SK-N-SH (cell line): ENCODE measurements around the gene TRIM5. TPM values are rescaled to one million over a fixed set of nuclear protein-coding genes. Genes with fewer than 3 reads are reported as not detected.
"Not testable (repeated sequence)": the region's sequence is repeated elsewhere in the genome, so short reads cannot be mapped to it uniquely, and the experiment has no call there.

Source experiments
- CTCF ChIA-PET: fragments of 300-600, 350-600 bp; formaldehyde crosslinking; extraction: SDS; loops from one replicate; lab custom pipeline; 2021; lab: Yijun Ruan, JAX
- POLR2A ChIA-PET: fragments of 350-600 bp; sonication (Branson Sonifier 250); formaldehyde crosslinking; extraction: SDS; loops from one replicate; lab custom pipeline; 2020; ENCODE audit warnings: antibody characterized with exemption, inconsistent platforms; lab: Yijun Ruan, JAX
- DNase-seq: peaks from one replicate; pipeline ENCODE4 v3.0.0; 2012
- H2AFZ ChIP-seq: fragments of 200-600 bp; sonication (generic); 2 replicates; pipeline ENCODE4 v1.8.1; 2016; ENCODE audit warnings: antibody characterized with exemption, mild to moderate bottlenecking, low read depth
- H3F3A ChIP-seq: fragments of 200-600 bp; sonication (generic); replicated peaks from 2 replicates; pipeline ENCODE3; 2016; ENCODE audit warnings: antibody characterized with exemption, mild to moderate bottlenecking; ENCODE audit not compliant: insufficient read depth
- H3K27ac ChIP-seq, 2 experiments: fragments of 200-500 bp in 1 of 2; fragments of 200-600 bp in 1 of 2; sonication (Bioruptor generic) in 1 of 2; sonication (generic), shearing (Covaris generic) in 1 of 2; 2 replicates each; pipeline versions ENCODE4 v1.5.1 to v1.6.1; 2014 to 2016; ENCODE audit warnings: low read depth in 2 of 2, inconsistent platforms in 1 of 2, low read length in 1 of 2, mild to moderate bottlenecking in 1 of 2, mixed read lengths in 1 of 2
- H3K27me3 ChIP-seq: fragments of 200-600 bp; sonication (generic), shearing (Covaris generic); 2 replicates; pipeline ENCODE4 v1.6.1; 2016; ENCODE audit warnings: mixed run types; ENCODE audit not compliant: insufficient read depth
- H3K36me3 ChIP-seq, 2 experiments: fragments of 200-500 bp in 1 of 2; fragments of 200-600 bp in 1 of 2; sonication (Bioruptor generic) in 1 of 2; sonication (generic) in 1 of 2; replicated peaks in 1 of 2; 2 replicates each; pipeline versions ENCODE3 to v1.5.1; 2014 to 2016; ENCODE audit warnings: low read length in 1 of 2, mild to moderate bottlenecking in 1 of 2; ENCODE audit not compliant: insufficient read depth in 2 of 2, control insufficient read depth in 1 of 2
- H3K4me1 ChIP-seq, 2 experiments: fragments of 200-500 bp in 1 of 2; fragments of 200-600 bp in 1 of 2; sonication (Bioruptor generic) in 1 of 2; sonication (generic), shearing (Covaris generic) in 1 of 2; 2 replicates each; pipeline versions ENCODE4 v1.5.1 to v1.6.1; 2014 to 2016; ENCODE audit warnings: low read depth in 1 of 2, low read length in 1 of 2, mixed run types in 1 of 2; ENCODE audit not compliant: insufficient read depth in 2 of 2, control insufficient read depth in 1 of 2
- H3K4me2 ChIP-seq: fragments of 200-600 bp; sonication (generic), shearing (Covaris generic); 2 replicates; pipeline ENCODE4 v1.6.1; 2017; ENCODE audit warnings: mixed run types
- H3K4me3 ChIP-seq, 2 experiments: fragments of 200-500 bp in 1 of 2; fragments of 200-600 bp in 1 of 2; sonication (Bioruptor generic) in 1 of 2; sonication (generic), shearing (Covaris generic) in 1 of 2; 2 replicates each; pipeline versions ENCODE4 v1.5.1 to v1.8.1; 2014 to 2016; ENCODE audit warnings: low read depth in 2 of 2, inconsistent platforms in 1 of 2, low read length in 1 of 2, mild to moderate bottlenecking in 1 of 2, mixed read lengths in 1 of 2, moderate library complexity in 1 of 2
- H3K79me2 ChIP-seq: fragments of 200-600 bp; sonication (generic); 2 replicates; pipeline ENCODE4 v1.8.1; 2017; ENCODE audit warnings: mild to moderate bottlenecking; ENCODE audit not compliant: insufficient read depth
- H3K9ac ChIP-seq: fragments of 200-600 bp; sonication (generic); 2 replicates; pipeline ENCODE4 v1.6.1; 2017; ENCODE audit warnings: mixed run types
- H3K9me2 ChIP-seq: fragments of 200-600 bp; sonication (generic); 2 replicates; pipeline ENCODE4 v1.6.1; 2017; ENCODE audit warnings: mixed run types
- H3K9me3 ChIP-seq: fragments of 200-600 bp; sonication (generic); 2 replicates; pipeline ENCODE4 v1.6.1; 2017; ENCODE audit warnings: mixed run types, mild to moderate bottlenecking, moderate library complexity
- H4K20me1 ChIP-seq: fragments of 200-600 bp; sonication (generic); 2 replicates; pipeline ENCODE4 v1.6.1; 2017; ENCODE audit warnings: mild to moderate bottlenecking, mixed run types; ENCODE audit not compliant: insufficient read depth
- CHD2 ChIP-seq: fragments of 150-350 bp; IDR thresholded peaks from 2 replicates; pipeline ENCODE4 v1.6.1; 2018; ENCODE audit warnings: low read length; ENCODE audit not compliant: partially characterized antibody
- EP300 ChIP-seq, 2 experiments: IDR thresholded peaks; 2 replicates each; pipeline versions ENCODE4 v1.4.0 to v1.6.1; 2012; ENCODE audit warnings: borderline replicate concordance in 1 of 2, low read depth in 1 of 2, low read length in 1 of 2
- EZH2phosphoT487 ChIP-seq: fragments of 200-600 bp; sonication (generic); IDR thresholded peaks from 2 replicates; pipeline ENCODE4 v1.6.1; 2017; ENCODE audit warnings: low read depth, mixed run types, mild to moderate bottlenecking, antibody characterized with exemption, moderate library complexity, borderline replicate concordance
- FOSL2 ChIP-seq: IDR thresholded peaks from 2 replicates; pipeline ENCODE4 v1.4.0; 2012; ENCODE audit warnings: low read depth, mild to moderate bottlenecking, moderate library complexity, borderline replicate concordance
- FOXM1 ChIP-seq: IDR thresholded peaks from 2 replicates; pipeline ENCODE4 v1.4.0; 2012; ENCODE audit warnings: low read depth, mild to moderate bottlenecking
- IRF3 ChIP-seq: fragments of 150-350 bp; IDR thresholded peaks from 2 replicates; pipeline ENCODE4 v1.6.1; 2016; ENCODE audit warnings: mild to moderate bottlenecking, low read depth, low read length
- NFIC ChIP-seq: IDR thresholded peaks from 2 replicates; pipeline ENCODE4 v1.4.0; 2012; ENCODE audit warnings: borderline replicate concordance
- RCOR1 ChIP-seq: fragments of 150-350 bp; IDR thresholded peaks from 2 replicates; pipeline ENCODE4 v1.6.1; 2017; ENCODE audit warnings: antibody characterized with exemption, low read length
- RFX5 ChIP-seq: IDR thresholded peaks from 2 replicates; pipeline ENCODE4 v1.6.1; 2012; ENCODE audit warnings: mild to moderate bottlenecking, improper control_type of control experiment, low read length
- SMC3 ChIP-seq: IDR thresholded peaks from 2 replicates; pipeline ENCODE4 v1.6.1; 2012; ENCODE audit warnings: low read depth, low read length, improper control_type of control experiment
- TCF12 ChIP-seq: IDR thresholded peaks from 2 replicates; pipeline ENCODE4 v1.4.0; 2012
- USF1 ChIP-seq: IDR thresholded peaks from 2 replicates; pipeline ENCODE4 v1.4.0; 2012; ENCODE audit warnings: low read depth, borderline replicate concordance
- WGBS: methylation state at CpG from one replicate; pipeline ENCODE4 v1.1.6; 2017; ENCODE audit warnings: low lambda C conversion rate; 5-methylcytosine and 5-hydroxymethylcytosine counted together
- polyA plus RNA-seq, 3 experiments: library from polyadenylated mRNA; depleted of rRNA; stranded (reverse); fragments of >200 nt; gene quantifications; 2 replicates each; pipeline ENCODE4 v1.2.3, GENCODE V29; 2012

TRIM5 gene
- polyA plus RNA-seq, 1 of the 3 experiments (the other 2 are of a cell fraction), result 22.9 TPM

- 49% methylated on average over 3 of the region's 3 CpGs for WGBS
- H3K9me2 ChIP-seq, result no peaks in the 10 kb centered on the region
- no peaks in the 10 kb centered on the region for H3K27me3 ChIP-seq
- TF ChIP-seq RCOR1 (no peak), FOXM1 (no peak), USF1 (no peak), NFIC (no peak), CHD2 (no peak), FOSL2 (no peak), TCF12 (no peak), EP300 (IDR thresholded peaks at IDR 0.05; ENCODE audit: borderline replicate concordance in 1 of 2, low read depth in 1 of 2, low read length in 1 of 2) (no peak), IRF3 (no peak), RFX5 (no peak), EZH2phosphoT487 (no peak), SMC3 (no peak)
- peak overlapping the region; percentile 76 for H3K4me2 ChIP-seq
- peaks cover 11 to 17% of the 10 kb centered on the region in 2 experiments for H3K36me3 ChIP-seq
- no peaks in the 10 kb centered on the region for H4K20me1 ChIP-seq
- no peak overlapping the region for H3K9ac ChIP-seq
- H3F3A ChIP-seq, result no peaks in the 10 kb centered on the region
- DNase-seq, result no peak
- CTCF ChIA-PET, result interaction anchor here (0.6 kb wide), 1 partner anchor 868 kb away, joined by 3 read pairs; no protein-coding TSS in a partner anchor
- H3K9me3 ChIP-seq, result no peaks in the 10 kb centered on the region
- peak overlapping the region in 1 of 2 experiments; percentile 52; a peak in 1 of 4 replicates for H3K4me3 ChIP-seq
- POLR2A ChIA-PET, result no interaction called here
- peaks cover 0 to 6% of the 10 kb centered on the region in 2 experiments; a peak in 2 of 4 replicates for H3K4me1 ChIP-seq
- H3K27ac ChIP-seq, result no peak overlapping the region
- H3K79me2 ChIP-seq, result no peaks in the 10 kb centered on the region
- H2AFZ ChIP-seq, result no peak overlapping the region
These were observed 7.1 kb upstream of the TRIM5 start for GRCh38 chr11:5691964-5692361.

GRCh38 chr11:5691238-5691963, 6.5 kb upstream of the TRIM5 start:
- H3K79me2 ChIP-seq, H3K9me3 ChIP-seq, POLR2A ChIA-PET, H3F3A ChIP-seq, DNase-seq, H3K4me1 ChIP-seq, H3K27me3 ChIP-seq, H4K20me1 ChIP-seq, H3K9me2 ChIP-seq: not testable (repeated sequence)
- CTCF ChIA-PET, result interaction anchor here (0.6 kb wide), 1 partner anchor 867 kb away, joined by 3 read pairs; no protein-coding TSS in a partner anchor
- WGBS, result 41% methylated on average over 11 of the region's 12 CpGs
- H3K27ac ChIP-seq, result peak overlapping the region; percentile 82 to 92; a peak in 2 of 4 replicates
- H3K36me3 ChIP-seq, result peaks cover 7 to 12% of the 10 kb centered on the region in 2 experiments
- peak overlapping the region; percentile 58; the same call in 1 of the 2 replicates for H2AFZ ChIP-seq
- H3K4me2 ChIP-seq, result peak overlapping the region; percentile 76
- peak overlapping the region; percentile 36 to 52; a peak in 3 of 4 replicates for H3K4me3 ChIP-seq
- peak overlapping the region; percentile 84; the same call in 1 of the 2 replicates for H3K9ac ChIP-seq
